Thyroid gland (tissue), 4 donors: Measurements from ENCODE around the gene YTHDF1.

Source experiments
- CTCF ChIP-seq, 6 experiments: fragments of 200-600 bp in 3 of 6; fragments of 450-650 bp in 3 of 6; sonication (generic) in 3 of 6; IDR thresholded peaks; one replicate each; pipeline ENCODE4 v1.5.1; 2016 to 2019; ENCODE audit warnings: antibody characterized with exemption in 6 of 6, mild to moderate bottlenecking in 2 of 6, inconsistent platforms in 1 of 6, moderate library complexity in 1 of 6
- POLR2A ChIP-seq, 2 donors: fragments of 450-650 bp; IDR thresholded peaks; one replicate each; pipeline ENCODE4 v1.6.1; 2017; ENCODE audit warnings: antibody characterized with exemption in 2 of 2, mild to moderate bottlenecking in 2 of 2, moderate library complexity in 1 of 2

- TF ChIP-seq CTCF (IDR thresholded peaks at IDR 0.05) (no peak), POLR2A (IDR thresholded peaks at IDR 0.05) (no peak)
Measured at GRCh38 chr20:63148696-63149095, 67.2 kb downstream of the YTHDF1 start.
